HUES48 (cell line): ENCODE data around the gene ZNF804A.

Experiments
- H3K27ac ChIP-seq: one replicate; pipeline ENCODE4 v1.7.0; 2013; ENCODE audit warnings: low read depth, low read length, inconsistent platforms
- H3K27me3 ChIP-seq: 2 replicates; pipeline ENCODE4 v1.6.1; 2013; ENCODE audit warnings: mild to moderate bottlenecking, low read length; ENCODE audit not compliant: control insufficient read depth, insufficient read depth
- H3K36me3 ChIP-seq: 2 replicates; pipeline ENCODE4 v1.6.1; 2013; ENCODE audit warnings: low read length; ENCODE audit not compliant: control insufficient read depth, insufficient read depth
- H3K4me1 ChIP-seq: 2 replicates; pipeline ENCODE4 v1.6.1; 2013; ENCODE audit warnings: mild to moderate bottlenecking, low read length; ENCODE audit not compliant: control insufficient read depth, insufficient read depth
- H3K4me3 ChIP-seq: 2 replicates; pipeline ENCODE4 v1.5.1; 2013; ENCODE audit warnings: mild to moderate bottlenecking, low read depth, low read length
- H3K9ac ChIP-seq: 2 replicates; pipeline ENCODE4 v1.6.1; 2013; ENCODE audit warnings: mild to moderate bottlenecking, low read depth, low read length, moderate library complexity
- H3K9me3 ChIP-seq: 2 replicates; pipeline ENCODE4 v1.6.1; 2013; ENCODE audit warnings: low read length; ENCODE audit not compliant: control insufficient read depth, insufficient read depth

Gene ZNF804A

DNA sequence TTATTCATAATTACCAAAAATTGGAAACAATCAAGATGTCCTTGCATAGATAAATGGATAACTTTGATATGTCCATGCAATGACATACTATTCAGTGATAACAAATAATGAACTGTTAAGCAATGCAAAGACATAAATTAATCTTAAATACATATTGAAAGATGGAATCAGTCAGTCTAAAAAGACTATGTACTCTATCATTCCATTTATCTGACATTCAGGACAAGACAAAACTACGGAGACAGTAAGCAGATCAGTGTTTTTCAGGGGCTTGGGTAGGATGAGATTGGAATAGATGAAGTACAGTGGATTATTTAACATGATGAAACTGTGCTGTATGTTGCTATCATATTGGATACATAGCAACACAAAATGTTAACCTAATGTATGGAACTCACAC is 21.3 kb upstream of the ZNF804A start:
- H3K9ac ChIP-seq = no peak overlapping the region
- no peaks in the 10 kb centered on the region for H3K27me3 ChIP-seq
- no peaks in the 10 kb centered on the region for H3K9me3 ChIP-seq
- H3K27ac ChIP-seq = no peak overlapping the region
- no peak overlapping the region for H3K4me3 ChIP-seq
- no peaks in the 10 kb centered on the region for H3K36me3 ChIP-seq
- H3K4me1 ChIP-seq = no peaks in the 10 kb centered on the region

GRCh38 chr2:184577743-184578142 is 20.6 kb upstream of the ZNF804A start:
- Histone ChIP-seq H3K27me3 (no peaks in the 10 kb centered on the region), H3K4me1 (no peaks in the 10 kb centered on the region), H3K9me3 (no peaks in the 10 kb centered on the region), H3K9ac (no peak overlapping the region), H3K27ac (no peak overlapping the region), H3K36me3 (no peaks in the 10 kb centered on the region), H3K4me3 (no peak overlapping the region)

DNA sequence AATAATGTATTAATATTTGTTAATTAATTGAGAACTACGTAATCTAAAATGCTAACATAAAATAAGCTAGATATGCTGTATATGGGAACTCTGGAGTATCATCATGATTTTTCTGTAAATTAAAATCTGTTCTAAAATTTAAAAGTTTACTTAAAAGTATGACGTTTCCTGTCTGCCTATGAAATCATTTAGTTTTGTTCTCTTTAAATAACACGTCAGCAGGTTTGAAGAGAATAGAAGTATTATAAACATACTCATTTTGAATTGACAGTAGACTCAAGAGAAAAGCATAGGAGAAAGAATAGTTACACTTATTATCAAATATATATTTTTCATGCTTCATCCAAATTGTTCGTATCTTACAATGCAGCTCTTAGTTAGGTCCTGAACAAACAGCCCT is 19.1 kb upstream of the ZNF804A start:
- no peaks in the 10 kb centered on the region for H3K27me3 ChIP-seq
- no peak overlapping the region for H3K4me3 ChIP-seq
- H3K36me3 ChIP-seq = no peaks in the 10 kb centered on the region
- H3K4me1 ChIP-seq = no peaks in the 10 kb centered on the region
- H3K9ac ChIP-seq = no peak overlapping the region
- no peaks in the 10 kb centered on the region for H3K9me3 ChIP-seq
- H3K27ac ChIP-seq = no peak overlapping the region

DNA sequence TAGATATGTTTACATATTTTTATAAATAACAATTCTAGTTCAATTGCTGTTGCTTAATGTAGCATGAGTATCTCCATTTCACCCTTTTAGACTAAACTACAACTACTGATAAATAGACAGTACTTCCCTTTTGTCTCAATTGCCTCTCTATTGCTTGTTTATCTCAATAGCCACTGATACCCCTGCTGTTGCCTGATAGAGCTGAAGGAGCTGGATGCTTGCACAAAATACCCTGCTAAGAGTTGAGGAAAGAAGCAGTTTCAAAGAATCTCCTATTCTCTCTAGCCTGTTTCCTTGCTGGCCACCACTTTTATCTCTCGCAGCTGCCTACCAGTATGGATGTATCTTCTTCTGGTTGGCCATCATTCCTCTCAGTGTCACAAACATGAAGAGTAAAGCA is 16.9 kb upstream of the ZNF804A start:
- Histone ChIP-seq H3K9ac (no peak overlapping the region), H3K9me3 (no peaks in the 10 kb centered on the region), H3K4me1 (no peaks in the 10 kb centered on the region), H3K4me3 (no peak overlapping the region), H3K27me3 (no peaks in the 10 kb centered on the region), H3K36me3 (no peaks in the 10 kb centered on the region), H3K27ac (no peak overlapping the region)

DNA sequence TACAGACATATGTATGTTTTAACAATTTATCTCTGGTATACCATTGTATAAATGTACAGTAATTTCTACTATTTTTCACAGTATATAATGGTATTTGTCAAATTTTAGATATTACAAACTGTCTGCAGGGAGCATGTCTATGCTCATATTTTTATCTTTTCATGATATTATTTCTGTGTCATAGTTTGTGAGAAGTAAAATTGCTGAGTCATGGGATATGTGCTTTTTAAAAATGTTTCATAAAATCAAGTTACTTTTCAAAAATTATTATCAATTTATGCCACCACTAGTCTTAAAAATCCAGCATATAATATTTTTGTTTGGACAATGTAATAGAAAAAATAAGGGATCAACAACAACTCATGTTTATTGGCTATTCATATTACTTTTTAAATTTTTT is 9.1 kb upstream of the ZNF804A start:
- H3K4me1 ChIP-seq = no peaks in the 10 kb centered on the region
- H3K9me3 ChIP-seq = no peaks in the 10 kb centered on the region
- no peak overlapping the region for H3K4me3 ChIP-seq
- H3K27ac ChIP-seq = no peak overlapping the region
- no peaks in the 10 kb centered on the region for H3K36me3 ChIP-seq
- no peaks in the 10 kb centered on the region for H3K27me3 ChIP-seq
- H3K9ac ChIP-seq = no peak overlapping the region

DNA sequence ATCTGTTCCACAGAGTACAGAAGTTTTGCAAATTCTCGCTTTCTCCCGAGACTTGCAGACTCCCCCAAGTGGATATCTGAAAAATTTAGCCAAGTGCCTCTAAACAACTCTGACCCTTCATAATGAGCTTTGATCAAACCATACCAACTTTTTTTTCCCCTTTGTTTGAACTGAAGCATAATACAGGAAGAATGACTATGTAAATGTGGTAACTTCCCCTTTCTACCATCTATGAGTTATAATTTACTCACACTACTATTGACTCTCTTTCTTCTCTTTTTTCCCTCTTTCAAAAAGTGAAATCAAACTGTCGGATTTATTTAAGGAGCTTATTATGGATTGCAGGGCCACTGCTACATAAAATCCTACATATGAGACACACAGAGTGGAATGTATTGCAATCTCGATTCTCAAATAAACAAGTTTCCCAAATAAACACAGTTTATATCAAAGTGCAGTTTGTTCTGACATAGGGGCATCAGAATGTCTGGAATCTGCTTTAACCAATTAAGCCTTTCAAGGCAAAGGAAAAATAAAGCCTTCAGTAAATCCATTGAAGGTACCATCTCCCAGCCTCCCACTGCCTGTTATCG is 1.4 kb upstream of the ZNF804A start:
- Histone ChIP-seq H3K4me3 (peak overlapping the region; percentile 63), H3K9ac (no peak overlapping the region)

GRCh38 chr2:184597571-184597991 is 748 bp upstream of the ZNF804A start:
- H3K9ac ChIP-seq = no peak overlapping the region
- peaks cover 48% of the 10 kb centered on the region for H3K27me3 ChIP-seq
- H3K4me3 ChIP-seq = peak overlapping the region; percentile 63
- H3K9me3 ChIP-seq = no peaks in the 10 kb centered on the region
- peak overlapping the region; percentile 21 for H3K27ac ChIP-seq
- no peaks in the 10 kb centered on the region for H3K36me3 ChIP-seq
- H3K4me1 ChIP-seq = peaks cover 12% of the 10 kb centered on the region; the same call in 1 of the 2 replicates

More for the DNA sequence above, 1.4 kb upstream of the ZNF804A start:
- Histone ChIP-seq H3K9me3 (no peaks in the 10 kb centered on the region), H3K27ac (no peak overlapping the region), H3K27me3 (peaks cover 48% of the 10 kb centered on the region), H3K4me1 (peaks cover 12% of the 10 kb centered on the region; the same call in 1 of the 2 replicates), H3K36me3 (no peaks in the 10 kb centered on the region)

DNA sequence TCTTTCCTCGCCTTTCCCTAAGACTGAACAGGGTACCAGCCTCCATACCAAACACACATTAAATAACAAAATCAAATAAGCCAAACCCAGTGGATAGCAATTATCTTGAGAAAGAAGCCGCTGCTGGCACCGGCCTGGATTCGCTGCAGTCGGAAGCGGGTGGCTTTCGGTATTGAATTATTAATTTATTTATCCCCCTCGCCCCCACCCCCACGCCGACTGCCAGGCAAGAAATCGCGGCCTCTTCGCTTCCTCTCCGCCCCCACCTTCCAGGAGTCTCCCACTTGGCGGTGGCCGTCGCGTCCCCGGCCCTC is 370 bp upstream of the ZNF804A start:
- Histone ChIP-seq H3K27ac (peak overlapping the region; percentile 21), H3K36me3 (no peaks in the 10 kb centered on the region), H3K9ac (no peak overlapping the region), H3K4me3 (peak overlapping the region; percentile 63), H3K27me3 (peaks cover 48% of the 10 kb centered on the region), H3K9me3 (no peaks in the 10 kb centered on the region), H3K4me1 (peaks cover 12% of the 10 kb centered on the region; the same call in 1 of the 2 replicates)

DNA sequence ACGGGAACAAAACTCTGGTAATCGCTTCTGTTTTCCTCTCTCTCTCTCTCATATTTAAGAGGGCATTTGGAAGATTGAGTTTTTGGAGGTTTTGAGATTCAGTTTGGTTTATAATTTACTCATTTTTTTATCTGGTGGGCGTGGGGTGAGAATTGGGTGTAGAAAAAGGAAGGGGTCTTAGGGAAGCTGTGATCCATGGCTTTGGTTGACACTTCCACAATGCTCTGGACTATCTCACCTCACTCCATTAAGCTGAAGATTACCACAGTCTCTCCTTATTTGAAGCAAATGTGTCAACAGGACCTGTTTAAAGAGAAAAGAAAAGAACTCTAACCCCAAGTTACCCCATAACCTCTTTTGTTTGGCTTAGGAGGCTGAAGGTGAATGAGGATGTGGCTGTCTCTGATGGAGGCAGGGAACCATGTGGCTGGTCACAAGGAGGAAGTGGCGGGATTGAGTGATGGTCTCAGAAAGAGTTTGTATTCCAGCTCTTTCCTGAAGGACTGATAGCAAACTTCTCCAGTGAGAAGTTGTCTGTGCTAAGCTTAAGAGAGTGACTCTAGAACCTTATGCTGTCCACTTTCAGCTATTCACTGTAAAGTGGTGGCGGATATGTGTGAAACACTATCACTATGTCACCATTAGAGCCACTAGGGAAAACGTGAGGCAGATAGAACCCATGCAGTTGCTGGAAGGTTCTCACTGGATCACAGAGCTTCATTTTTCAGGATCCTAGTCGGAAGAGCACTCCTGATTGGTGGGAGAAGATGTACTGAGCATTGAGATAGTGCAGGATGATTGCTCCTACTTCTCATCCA is 934 bp downstream of the ZNF804A start:
- Histone ChIP-seq H3K9ac (no peak overlapping the region), H3K27me3 (peaks cover 48% of the 10 kb centered on the region), H3K27ac (no peak overlapping the region), H3K4me1 (peaks cover 12% of the 10 kb centered on the region; the same call in 1 of the 2 replicates), H3K9me3 (no peaks in the 10 kb centered on the region), H3K36me3 (no peaks in the 10 kb centered on the region), H3K4me3 (peak overlapping the region; percentile 63)

DNA sequence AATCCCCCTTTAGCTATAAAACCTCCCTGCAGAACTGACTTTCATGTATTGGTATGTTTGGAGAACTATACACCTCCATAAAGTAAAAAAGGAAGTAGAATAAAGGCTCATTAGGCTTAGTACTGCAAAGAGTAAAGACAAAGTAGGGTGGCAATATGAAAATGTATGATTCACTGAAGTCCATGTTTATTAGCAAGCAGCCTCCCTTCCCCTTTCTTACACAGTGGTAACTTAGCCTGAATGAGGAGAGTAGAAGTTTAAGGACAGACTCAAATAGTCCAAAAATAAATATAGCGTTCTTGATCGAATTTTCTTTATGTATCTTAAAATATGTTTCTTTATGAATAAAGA is 1.5 kb downstream of the ZNF804A start:
- no peaks in the 10 kb centered on the region for H3K36me3 ChIP-seq
- H3K9ac ChIP-seq = no peak overlapping the region
- H3K27ac ChIP-seq = no peak overlapping the region
- peaks cover 48% of the 10 kb centered on the region for H3K27me3 ChIP-seq
- H3K4me3 ChIP-seq = no peak overlapping the region
- no peaks in the 10 kb centered on the region for H3K9me3 ChIP-seq
- peaks cover 12% of the 10 kb centered on the region; the same call in 1 of the 2 replicates for H3K4me1 ChIP-seq

DNA sequence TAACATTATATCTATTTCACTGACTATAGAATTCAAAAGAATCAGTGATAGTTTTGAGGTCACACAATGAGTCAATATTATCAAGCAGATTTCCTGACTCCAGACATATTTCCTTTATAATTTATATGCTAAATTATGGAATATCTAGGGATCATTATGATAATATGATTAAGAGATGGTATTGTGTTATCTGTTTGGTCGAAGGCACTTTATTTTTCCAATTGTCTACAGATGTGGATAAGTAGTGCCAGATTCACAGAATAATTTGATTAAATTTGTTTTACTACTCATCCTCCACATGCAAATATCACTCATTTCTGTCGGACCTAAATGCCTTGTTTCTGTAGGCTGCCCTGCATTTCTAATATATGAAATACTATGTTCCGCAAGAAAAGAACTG is 4.4 kb downstream of the ZNF804A start:
- Histone ChIP-seq H3K9me3 (no peaks in the 10 kb centered on the region), H3K4me1 (0 out of 2 replicates have a peak, but pooled peaks cover 5% of the 10 kb centered on the region), H3K27me3 (peaks cover 36% of the 10 kb centered on the region), H3K27ac (no peak overlapping the region), H3K36me3 (no peaks in the 10 kb centered on the region), H3K4me3 (no peak overlapping the region), H3K9ac (no peak overlapping the region)
